GM23338 (cell line): Measurements from ENCODE around the gene STAM2. TPM values are rescaled to one million over a fixed set of nuclear protein-coding genes. Genes with fewer than 3 reads are reported as not detected.
A peak's percentile ranks its signal among the peaks of the same experiment; 100 is the strongest.
"Not testable (repeated sequence)": the region's sequence is repeated elsewhere in the genome, so short reads cannot be mapped to it uniquely, and the experiment has no call there.

Experiments
- ATAC-seq: fragments of 200-7000 bp; cut with Tn5 transposase; 3 replicates; pipeline ENCODE4 v1.9.1; 2020
- DNase-seq: peaks from one replicate; pipeline ENCODE4 v3.0.0-alpha.2; 2015; ENCODE audit warnings: low spot score
- H2AFZ ChIP-seq: fragments of 200-600 bp; sonication (generic); 2 replicates; pipeline ENCODE4 v1.8.0; 2016; ENCODE audit warnings: antibody characterized with exemption, mild to moderate bottlenecking, moderate library complexity
- H3F3A ChIP-seq: fragments of 200-600 bp; sonication (generic); replicated peaks from 2 replicates; pipeline ENCODE4 v1.8.0; 2017; ENCODE audit warnings: antibody characterized with exemption, mixed run types, low read depth
- H3K27ac ChIP-seq: fragments of 200-600 bp; sonication (generic); 2 replicates; pipeline ENCODE4 v1.6.1; 2016; ENCODE audit warnings: low read depth
- H3K27me3 ChIP-seq: fragments of 200-600 bp; sonication (generic); 2 replicates; pipeline ENCODE4 v1.8.0; 2016; ENCODE audit warnings: mild to moderate bottlenecking, mixed run types, moderate library complexity; ENCODE audit not compliant: insufficient read depth
- H3K36me3 ChIP-seq: fragments of 200-600 bp; sonication (generic); 2 replicates; pipeline ENCODE4 v1.8.0; 2016; ENCODE audit warnings: mild to moderate bottlenecking; ENCODE audit not compliant: insufficient read depth
- H3K4me1 ChIP-seq: fragments of 200-600 bp; sonication (generic); 2 replicates; pipeline ENCODE4 v1.8.0; 2016; ENCODE audit warnings: mild to moderate bottlenecking, moderate library complexity; ENCODE audit not compliant: insufficient read depth
- H3K4me2 ChIP-seq: fragments of 200-600 bp; sonication (generic); 2 replicates; pipeline ENCODE4 v1.7.1; 2017; ENCODE audit warnings: mixed run types
- H3K4me3 ChIP-seq: fragments of 200-600 bp; sonication (generic); 2 replicates; pipeline ENCODE4 v1.6.1; 2016; ENCODE audit warnings: mixed run types
- H3K79me2 ChIP-seq: fragments of 200-600 bp; sonication (generic); replicated peaks from 2 replicates; pipeline ENCODE4 v1.8.0; 2017; ENCODE audit warnings: mild to moderate bottlenecking; ENCODE audit not compliant: insufficient read depth
- H3K9me2 ChIP-seq: fragments of 200-600 bp; sonication (generic); 2 replicates; pipeline ENCODE4 v1.8.0; 2017; ENCODE audit not compliant: insufficient read depth
- H4K20me1 ChIP-seq: fragments of 200-600 bp; sonication (generic); replicated peaks from 2 replicates; pipeline ENCODE4 v1.8.0; 2017; ENCODE audit warnings: mild to moderate bottlenecking; ENCODE audit not compliant: insufficient read depth
- H3K27ac Mint-ChIP-seq: 2 replicates; pipeline ENCODE4 v1.8.0; 2020; ENCODE audit warnings: inconsistent platforms, mild to moderate bottlenecking, moderate library complexity, mixed read lengths
- H3K27me3 Mint-ChIP-seq: 3 replicates; pipeline ENCODE4 v1.8.0; 2022; ENCODE audit warnings: low read depth, mild to moderate bottlenecking, moderate library complexity, mixed read lengths, inconsistent platforms; ENCODE audit not compliant: insufficient read depth, poor library complexity
- H3K36me3 Mint-ChIP-seq: 3 replicates; pipeline ENCODE4 v1.8.0; 2021; ENCODE audit warnings: low read depth, mild to moderate bottlenecking, inconsistent platforms, moderate library complexity, mixed read lengths
- H3K4me1 Mint-ChIP-seq: 3 replicates; pipeline ENCODE4 v1.8.0; 2020; ENCODE audit warnings: mild to moderate bottlenecking, inconsistent platforms, mixed read lengths
- H3K4me3 Mint-ChIP-seq: 3 replicates; pipeline ENCODE4 v1.8.0; 2021; ENCODE audit warnings: moderate library complexity, mild to moderate bottlenecking, inconsistent platforms, mixed read lengths
- H3K9me3 Mint-ChIP-seq: 3 replicates; pipeline ENCODE4 v1.8.0; 2020; ENCODE audit warnings: moderate library complexity, mild to moderate bottlenecking, inconsistent platforms, mixed read lengths
- CREB1 ChIP-seq: fragments of 250-450 bp; sonication (Bioruptor Pico); IDR thresholded peaks from 2 replicates; pipeline ENCODE4 v1.5.0; 2020; ENCODE audit warnings: low read depth, mild to moderate bottlenecking, moderate library complexity
- CTCF ChIP-seq, 2 experiments: fragments of 200-600 bp in 1 of 2; sonication (generic) in 1 of 2; conservative IDR thresholded peaks; 2 replicates each; pipeline versions ENCODE4 v1.5.1 to v1.6.1; 2016 to 2017; ENCODE audit warnings: antibody characterized with exemption in 2 of 2, low read depth in 2 of 2, mild to moderate bottlenecking in 2 of 2, moderate library complexity in 1 of 2
- EZH2phosphoT487 ChIP-seq: fragments of 200-600 bp; sonication (generic); IDR thresholded peaks from one replicate; pipeline ENCODE4 v1.8.1; 2018; ENCODE audit warnings: antibody characterized with exemption; ENCODE audit not compliant: unreplicated experiment
- JUNB ChIP-seq: IDR thresholded peaks from one replicate; pipeline ENCODE4 v1.6.1; 2016; ENCODE audit warnings: antibody characterized with exemption; ENCODE audit not compliant: unreplicated experiment
- NANOG ChIP-seq: IDR thresholded peaks from 2 replicates; pipeline ENCODE4 v1.6.1; 2016; ENCODE audit warnings: antibody characterized with exemption, borderline replicate concordance
- POLR2AphosphoS5 ChIP-seq: IDR thresholded peaks from 2 replicates; pipeline ENCODE4 v1.6.1; 2016; ENCODE audit warnings: antibody characterized with exemption, low read depth
- REST ChIP-seq: IDR thresholded peaks from one replicate; pipeline ENCODE4 v1.6.1; 2018; ENCODE audit warnings: antibody characterized with exemption; ENCODE audit not compliant: unreplicated experiment
- ZNF114 ChIP-seq: fragments of 250-450 bp; sonication (Bioruptor Pico); IDR thresholded peaks from 2 replicates; pipeline ENCODE4 v1.5.0; 2020; ENCODE audit warnings: mild to moderate bottlenecking, moderate library complexity
- ZNF331 ChIP-seq: fragments of 250-450 bp; sonication (Bioruptor Pico); IDR thresholded peaks from 2 replicates; pipeline ENCODE4 v1.5.0; 2020; ENCODE audit warnings: low read depth, mild to moderate bottlenecking, moderate library complexity
- polyA plus RNA-seq: library from polyadenylated mRNA; unstranded; fragments of >200 nt; fragmentation: Nextera tagmentation; extraction: Ambion mirVana; gene quantifications from 2 replicates; pipeline ENCODE4 v1.2.1, GENCODE V29; 2016
- total RNA-seq: library from RNA; depleted of rRNA; stranded (reverse); fragments of >200 nt; shearing (Covaris generic); gene quantifications from 2 replicates; pipeline ENCODE4 v1.2.3, GENCODE V29; 2014

Gene STAM2
- total and polyA plus RNA-seq, 2 experiments from 2014 or later: 4.6 to 18.2 TPM

GRCh38 chr2:152115952-152116351 lies 59.6 kb downstream of the STAM2 start:
- Histone ChIP-seq H3K4me1 (no peaks in the 10 kb centered on the region), H4K20me1 (no peaks in the 10 kb centered on the region), H3K9me2 (no peaks in the 10 kb centered on the region), H3K79me2 (no peaks in the 10 kb centered on the region), H3K4me3 (no peak overlapping the region), H3F3A (no peaks in the 10 kb centered on the region), H3K27me3 (no peaks in the 10 kb centered on the region), H2AFZ (no peak overlapping the region), H3K4me2 (no peak overlapping the region), H3K27ac (no peak overlapping the region), H3K36me3 (no peaks in the 10 kb centered on the region)
- DNase-seq: peak; percentile 55
- Mint-ChIP-seq H3K27me3 (no peaks in the 10 kb centered on the region), H3K9me3 (no peaks in the 10 kb centered on the region), H3K4me1 (peaks cover 10% of the 10 kb centered on the region; the same call in 2 of the 3 replicates), H3K36me3 (no peaks in the 10 kb centered on the region), H3K4me3 (no peak overlapping the region), H3K27ac (no peak overlapping the region; the same call in 1 of the 2 replicates)
- ATAC-seq: peak; percentile 72
- TF ChIP-seq CTCF (conservative IDR thresholded peaks at IDR 0.05; ENCODE audit: low read depth in 2 of 2) (peak; percentile 46 to 56), NANOG (no peak)

GRCh38 chr2:152114366-152114765 lies 61.2 kb downstream of the STAM2 start:
- H3K4me1 Mint-ChIP-seq: peaks cover 10% of the 10 kb centered on the region; the same call in 2 of the 3 replicates
- Histone ChIP-seq H3K36me3 (no peaks in the 10 kb centered on the region), H3K9me2 (no peaks in the 10 kb centered on the region), H3K27ac (no peak overlapping the region), H3F3A (0 out of 2 replicates have a peak, but pooled peaks cover 4% of the 10 kb centered on the region), H3K27me3 (no peaks in the 10 kb centered on the region), H2AFZ (no peak overlapping the region), H3K4me2 (no peak overlapping the region), H4K20me1 (no peaks in the 10 kb centered on the region), H3K4me3 (no peak overlapping the region), H3K79me2 (no peaks in the 10 kb centered on the region), H3K4me1 (no peaks in the 10 kb centered on the region)
- TF ChIP-seq JUNB (no peak), EZH2phosphoT487 (no peak), NANOG (no peak), CREB1 (CRISPR knock-in tag) (no peak), POLR2AphosphoS5 (no peak), REST (no peak), ZNF114 (CRISPR knock-in tag) (no peak), ZNF331 (CRISPR knock-in tag) (no peak)
- ATAC-seq: no peak
- H3K36me3 Mint-ChIP-seq: no peaks in the 10 kb centered on the region
- no peaks in the 10 kb centered on the region for H3K9me3 Mint-ChIP-seq
- DNase-seq: no peak
- no peak overlapping the region for H3K27ac Mint-ChIP-seq
- H3K4me3 Mint-ChIP-seq: no peak overlapping the region
- no peaks in the 10 kb centered on the region for H3K27me3 Mint-ChIP-seq

- H3K27ac ChIP-seq, DNase-seq, H3K4me3 Mint-ChIP-seq, H3K79me2 ChIP-seq, H3K4me1 ChIP-seq, H3K4me2 ChIP-seq, ATAC-seq, H3K27me3 Mint-ChIP-seq, H3K36me3 ChIP-seq, H3K9me2 ChIP-seq, H3K9me3 Mint-ChIP-seq, H3K4me3 ChIP-seq, H3K36me3 Mint-ChIP-seq, H3K27ac Mint-ChIP-seq, H3F3A ChIP-seq, H2AFZ ChIP-seq, H3K27me3 ChIP-seq, H3K4me1 Mint-ChIP-seq, H4K20me1 ChIP-seq: not testable (repeated sequence)
Measured at GRCh38 chr2:152107140-152107539, 68.4 kb downstream of the STAM2 start.
